ENCODE measurements around the gene CCHCR1.
"Not testable (repeated sequence)": the region's sequence is repeated elsewhere in the genome, so short reads cannot be mapped to it uniquely, and the experiment has no call there.

CCHCR1 gene

GRCh38 chr6:31157513-31158139 lies at the start of gene CCHCR1:
Gene CCHCR1, minus strand, starts transcription at chr6:31157802. Its CDS starts 202 bp downstream, at chr6:31157600.
- DNase-seq = no peak

- DNase-seq = no peak
Observed at GRCh38 chr6:31205638-31206037, 48.0 kb upstream of the CCHCR1 start.

GRCh38 chr6:31204751-31205145 lies 47.1 kb upstream of the CCHCR1 start:
- peak; percentile 35 for DNase-seq

- DNase-seq = peak; percentile 97
Observed at GRCh38 chr6:31203345-31203979, 45.9 kb upstream of the CCHCR1 start.

GRCh38 chr6:31202259-31203166 lies 44.9 kb upstream of the CCHCR1 start:
- peak; percentile 92 for DNase-seq

- not testable (repeated sequence) for DNase-seq
Observed at GRCh38 chr6:31199105-31199452, 41.5 kb upstream of the CCHCR1 start.

- DNase-seq = peak; percentile 98
Observed at GRCh38 chr6:31197559-31198305, 40.1 kb upstream of the CCHCR1 start.

GRCh38 chr6:31196251-31197022 lies 38.8 kb upstream of the CCHCR1 start:
- not testable (repeated sequence) for DNase-seq

- not testable (repeated sequence) for DNase-seq
Observed at GRCh38 chr6:31195308-31195979, 37.8 kb upstream of the CCHCR1 start.

- no peak for DNase-seq
Observed at GRCh38 chr6:31194061-31194834, 36.6 kb upstream of the CCHCR1 start.

- DNase-seq = peak; percentile 24
Observed at GRCh38 chr6:31193206-31193605, 35.6 kb upstream of the CCHCR1 start.

GRCh38 chr6:31192431-31193105 lies 35.0 kb upstream of the CCHCR1 start:
- peak; percentile 89 for DNase-seq

GRCh38 chr6:31190488-31190887 lies 32.9 kb upstream of the CCHCR1 start:
- DNase-seq = no peak

GRCh38 chr6:31189223-31189622 lies 31.6 kb upstream of the CCHCR1 start:
- not testable (repeated sequence) for DNase-seq

GRCh38 chr6:31187780-31188194 lies 30.2 kb upstream of the CCHCR1 start:
- DNase-seq = no peak

- no peak for DNase-seq
Observed at GRCh38 chr6:31186052-31186734, 28.6 kb upstream of the CCHCR1 start.

- not testable (repeated sequence) for DNase-seq
Observed at GRCh38 chr6:31185695-31186051, 28.1 kb upstream of the CCHCR1 start.

- not testable (repeated sequence) for DNase-seq
Observed at GRCh38 chr6:31183859-31184258, 26.3 kb upstream of the CCHCR1 start.

- not testable (repeated sequence) for DNase-seq
Observed at GRCh38 chr6:31183287-31183686, 25.7 kb upstream of the CCHCR1 start.

- no peak for DNase-seq
Observed at GRCh38 chr6:31180500-31180899, 22.9 kb upstream of the CCHCR1 start.
